KOPT-K1 (cell line): ENCODE data around the gene RRBP1.
"Not testable (repeated sequence)": the region's sequence is repeated elsewhere in the genome, so short reads cannot be mapped to it uniquely, and the experiment has no call there.

Source experiments
- H3K27ac ChIP-seq: fragments of 200-600 bp; sonication (generic); 2 replicates; pipeline ENCODE4 v1.5.1; 2016; ENCODE audit warnings: antibody characterized with exemption, mild to moderate bottlenecking, low read depth, low read length; ENCODE audit not compliant: poor library complexity, severe bottlenecking
- H3K36me3 ChIP-seq: fragments of 200-600 bp; sonication (generic); 2 replicates; pipeline ENCODE4 v1.5.1; 2017; ENCODE audit warnings: antibody characterized with exemption, mild to moderate bottlenecking, low read length, moderate library complexity; ENCODE audit not compliant: insufficient read depth
- H3K9me3 ChIP-seq: fragments of 200-600 bp; sonication (generic); 2 replicates; pipeline ENCODE4 v1.5.1; 2017; ENCODE audit warnings: antibody characterized with exemption, low read length, mild to moderate bottlenecking; ENCODE audit not compliant: insufficient read depth, poor library complexity, severe bottlenecking

Gene RRBP1

DNA sequence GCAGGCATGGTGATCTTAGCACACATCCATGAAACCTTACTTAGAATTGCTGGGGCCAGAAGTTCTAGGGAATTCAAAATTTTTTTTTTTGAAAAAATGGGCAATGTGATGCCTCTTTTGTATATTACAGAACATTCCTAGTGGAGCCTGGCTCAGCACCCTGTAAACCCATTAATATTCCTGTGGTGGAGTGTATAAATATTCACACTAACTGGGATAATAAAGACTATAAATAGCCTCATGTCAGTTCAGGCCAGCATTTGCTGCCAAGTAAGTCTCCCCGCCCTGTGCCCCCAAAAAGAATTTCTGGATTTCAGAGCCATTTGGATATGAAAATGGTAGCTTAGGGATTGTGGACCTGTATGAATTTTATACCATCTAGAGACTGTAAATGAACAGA, 32.6 kb upstream of the RRBP1 start:
- Histone ChIP-seq H3K27ac (no peak overlapping the region), H3K9me3 (no peaks in the 10 kb centered on the region), H3K36me3 (no peaks in the 10 kb centered on the region)

DNA sequence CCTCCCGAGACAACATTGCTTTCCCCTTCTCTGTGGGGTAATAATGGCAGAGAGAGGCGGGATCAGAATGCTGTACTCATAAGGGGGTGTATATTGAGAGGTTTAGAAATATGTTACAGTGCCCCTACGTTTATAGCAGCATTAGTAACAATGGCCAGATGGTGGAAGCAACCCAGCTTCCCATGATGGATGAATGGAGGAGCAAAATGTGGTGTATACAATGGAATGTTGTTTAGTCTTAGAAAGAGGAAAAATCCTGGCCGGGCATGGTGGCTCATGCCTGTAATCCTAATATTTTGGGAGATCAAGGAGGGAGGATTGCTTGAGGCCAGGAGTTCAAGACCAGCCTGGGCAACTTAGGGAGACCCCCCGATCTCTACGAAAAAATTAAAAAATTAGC, 30.7 kb upstream of the RRBP1 start:
- Histone ChIP-seq H3K9me3 (no peaks in the 10 kb centered on the region), H3K27ac (no peak overlapping the region), H3K36me3 (no peaks in the 10 kb centered on the region)

- Histone ChIP-seq H3K27ac (no peak overlapping the region), H3K36me3 (no peaks in the 10 kb centered on the region), H3K9me3 (no peaks in the 10 kb centered on the region)
Measured at GRCh38 chr20:17712201-17712600, 30.2 kb upstream of the RRBP1 start.

DNA sequence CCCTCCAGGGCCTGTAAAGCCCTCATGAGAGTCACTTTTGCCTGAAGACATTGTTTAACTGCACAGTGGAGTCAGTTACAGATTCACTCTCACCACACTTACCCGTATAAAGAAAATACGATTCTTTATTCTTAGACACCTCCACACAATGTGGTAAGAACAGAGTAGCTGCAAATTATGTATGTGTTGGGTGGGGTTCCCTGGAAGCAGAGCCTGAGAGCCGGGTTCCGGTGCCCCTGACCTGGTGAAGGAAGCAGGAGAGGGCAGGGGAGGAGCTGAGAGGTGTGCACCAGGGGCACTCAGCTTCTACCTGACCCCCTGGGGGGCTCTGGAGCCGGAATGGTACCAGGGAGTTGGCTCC, 29.2 kb upstream of the RRBP1 start:
- no peak overlapping the region for H3K27ac ChIP-seq
- no peaks in the 10 kb centered on the region for H3K36me3 ChIP-seq
- no peaks in the 10 kb centered on the region for H3K9me3 ChIP-seq

DNA sequence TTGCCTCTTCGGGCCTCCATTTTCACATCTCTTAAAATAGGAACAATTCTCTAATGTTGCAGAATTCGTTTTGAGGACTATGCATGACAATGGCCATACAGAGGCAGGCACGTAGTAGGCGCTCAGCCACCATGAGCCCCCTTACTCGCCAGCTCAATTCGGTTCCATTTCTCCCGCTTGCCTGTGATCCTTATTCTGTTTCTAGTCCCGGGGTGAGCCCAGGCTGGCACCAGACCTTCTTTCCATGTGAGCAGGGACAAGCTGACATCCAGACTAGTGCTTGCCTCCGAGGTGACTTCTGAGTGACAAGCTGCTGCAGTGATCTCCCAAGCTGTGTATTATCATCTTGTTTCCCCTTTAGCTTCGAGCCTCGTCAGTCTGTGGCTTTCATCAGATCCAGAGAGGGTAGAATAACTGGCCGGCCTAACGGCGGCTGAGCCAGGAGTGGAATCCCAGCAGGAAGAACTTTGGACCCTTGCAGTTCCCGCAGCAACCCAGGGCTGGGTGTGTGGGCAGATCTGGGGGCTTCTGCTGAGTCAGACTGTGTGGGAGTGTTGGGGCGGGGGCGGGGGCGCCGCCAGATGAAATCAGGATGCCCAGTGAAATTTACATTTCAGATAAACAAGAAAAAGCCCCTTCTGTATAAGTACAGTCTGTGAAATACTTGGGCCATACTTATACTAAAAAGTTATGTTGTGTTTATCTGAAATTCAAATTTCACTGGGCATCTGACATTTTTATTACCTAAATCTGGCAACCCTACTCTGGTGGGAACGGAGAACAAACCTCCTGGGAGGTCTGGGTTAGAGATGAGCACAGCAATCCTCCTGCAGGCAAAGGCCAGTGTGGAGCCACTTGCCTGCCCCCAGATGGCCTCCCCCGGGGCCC, 28.6 kb upstream of the RRBP1 start:
- H3K27ac ChIP-seq, result no peak overlapping the region
- H3K9me3 ChIP-seq, result no peaks in the 10 kb centered on the region
- no peaks in the 10 kb centered on the region for H3K36me3 ChIP-seq

DNA sequence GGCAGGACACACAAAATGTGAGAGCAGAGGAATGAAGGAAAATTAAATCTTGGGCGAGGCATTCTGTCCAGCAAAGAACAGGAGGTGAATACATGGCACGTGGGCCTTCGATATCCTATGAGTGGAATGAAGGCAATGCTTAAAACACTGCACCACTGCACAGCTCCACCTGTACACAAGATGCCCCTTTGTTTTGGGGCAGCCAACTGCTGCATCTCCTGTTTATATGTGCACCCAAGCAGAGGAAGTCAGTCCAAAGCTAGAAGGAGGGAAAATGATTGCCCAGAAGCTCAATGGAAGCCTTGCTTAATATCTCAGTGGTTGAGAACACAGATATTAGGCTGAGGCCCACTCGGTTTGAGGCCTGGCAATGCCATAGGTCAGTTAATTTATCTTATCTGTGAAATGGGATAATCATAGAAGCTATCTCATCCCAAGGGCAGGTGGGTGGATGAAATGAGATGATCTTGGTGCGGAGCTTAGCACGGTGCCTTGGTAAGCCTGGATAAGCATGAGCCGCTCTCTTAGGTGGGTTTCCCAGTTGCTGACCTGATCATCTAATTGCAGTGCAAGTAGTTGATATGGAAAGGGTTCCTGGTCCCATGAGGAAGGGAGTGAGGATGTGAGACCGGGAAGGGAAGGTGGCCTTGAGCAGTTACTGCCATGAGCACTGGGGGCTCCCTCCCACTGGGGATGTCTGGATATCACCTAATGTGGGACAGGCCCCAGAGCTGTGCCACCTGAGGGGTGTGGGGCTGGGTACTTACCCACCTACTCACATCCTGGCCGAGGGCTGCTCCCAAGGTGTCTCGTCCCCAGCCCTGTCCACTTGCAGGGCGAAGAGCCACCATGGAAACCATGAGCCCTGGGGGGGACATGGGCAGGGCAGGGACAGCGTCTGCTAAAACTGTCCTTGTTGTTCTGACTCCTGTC, 27.6 kb upstream of the RRBP1 start:
- H3K36me3 ChIP-seq, result no peaks in the 10 kb centered on the region
- H3K27ac ChIP-seq, result no peak overlapping the region
- no peaks in the 10 kb centered on the region for H3K9me3 ChIP-seq

- no peaks in the 10 kb centered on the region for H3K36me3 ChIP-seq
Measured at GRCh38 chr20:17708675-17709360, 26.8 kb upstream of the RRBP1 start.

DNA sequence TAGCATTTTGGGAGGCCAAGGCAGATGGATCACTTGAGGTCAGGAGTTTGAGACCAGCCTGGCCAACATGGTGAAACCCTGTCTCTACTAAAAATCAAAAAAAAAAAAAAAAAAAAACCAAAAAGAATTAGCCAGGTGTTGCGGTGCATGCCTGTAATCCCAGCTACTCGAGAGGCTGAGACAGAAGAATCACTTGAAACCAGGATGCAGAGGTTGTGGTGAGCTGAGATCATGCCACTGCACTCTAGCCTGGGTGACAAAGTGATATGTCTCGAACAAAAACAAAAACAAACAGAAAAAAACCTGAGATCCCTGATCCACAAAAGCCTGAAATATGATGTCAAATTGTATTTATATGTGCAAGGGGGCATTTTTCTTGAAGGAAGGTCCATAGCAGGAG, 25.9 kb upstream of the RRBP1 start:
- not testable (repeated sequence) for H3K9me3 ChIP-seq, H3K27ac ChIP-seq, H3K36me3 ChIP-seq

More at GRCh38 chr20:17708675-17709360, 26.8 kb upstream of the RRBP1 start:
- Histone ChIP-seq H3K9me3 (no peaks in the 10 kb centered on the region), H3K27ac (no peak overlapping the region)

- H3K9me3 ChIP-seq, result no peaks in the 10 kb centered on the region
- H3K27ac ChIP-seq, result no peak overlapping the region
Measured at GRCh38 chr20:17706632-17707031, 24.6 kb upstream of the RRBP1 start.

GRCh38 chr20:17705916-17706315, 23.9 kb upstream of the RRBP1 start:
- Histone ChIP-seq H3K9me3 (no peaks in the 10 kb centered on the region), H3K36me3 (no peaks in the 10 kb centered on the region), H3K27ac (no peak overlapping the region)

More at GRCh38 chr20:17706632-17707031, 24.6 kb upstream of the RRBP1 start:
- no peaks in the 10 kb centered on the region for H3K36me3 ChIP-seq

DNA sequence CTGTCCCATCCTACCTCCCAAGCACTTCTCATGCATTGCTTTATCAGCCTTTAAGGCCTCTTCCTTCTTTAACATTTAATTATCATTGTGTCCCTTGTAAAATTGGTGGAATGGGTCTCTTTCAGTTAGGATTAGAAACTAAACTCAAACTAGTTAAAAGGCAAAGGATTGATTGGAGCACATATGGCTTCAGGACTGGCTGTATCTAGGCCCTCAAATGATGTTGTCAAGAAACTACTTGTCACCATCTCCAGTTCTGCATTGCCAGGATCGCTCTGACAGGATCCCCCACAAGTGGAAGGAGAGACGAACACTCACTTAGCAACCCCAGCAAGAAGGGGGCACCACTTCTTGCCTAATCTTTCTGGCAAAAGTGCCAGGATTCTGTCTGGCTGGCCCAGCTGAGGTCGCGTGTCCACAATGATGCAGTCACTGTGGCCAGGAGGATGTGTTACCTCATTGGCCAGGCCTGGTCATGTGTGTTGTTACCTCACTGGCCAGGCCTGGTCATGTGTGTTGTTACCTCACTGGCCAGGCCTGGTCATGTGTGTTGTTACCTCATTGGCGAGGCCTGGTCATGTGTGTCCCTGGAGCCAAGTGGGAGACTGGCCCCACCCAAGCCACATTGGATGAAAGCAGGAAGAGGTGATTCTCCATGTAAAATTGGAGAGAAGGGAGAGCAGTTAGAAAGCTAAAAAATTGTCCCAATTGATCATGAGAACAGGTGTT, 22.7 kb upstream of the RRBP1 start:
- no peak overlapping the region for H3K27ac ChIP-seq
- no peaks in the 10 kb centered on the region for H3K36me3 ChIP-seq
- H3K9me3 ChIP-seq, result no peaks in the 10 kb centered on the region

DNA sequence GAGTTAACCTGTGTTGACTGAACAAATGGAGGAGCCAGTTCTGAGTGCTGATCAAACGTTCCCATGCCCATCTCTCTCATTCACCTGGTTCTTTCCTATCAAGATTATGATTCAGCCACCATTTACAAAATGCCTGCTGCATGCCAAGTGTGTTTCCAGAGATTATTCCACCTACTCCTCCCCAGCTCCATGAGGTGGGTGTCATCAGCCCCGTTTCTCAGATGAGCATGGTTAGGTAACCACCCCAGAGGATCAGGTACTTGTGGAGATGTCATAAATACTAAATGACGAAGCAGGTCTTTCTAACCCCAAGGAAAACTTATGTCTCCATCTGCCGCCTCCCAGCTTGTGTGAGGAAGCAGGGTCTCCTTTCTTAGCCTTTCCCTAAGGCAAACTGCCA, 19.8 kb upstream of the RRBP1 start:
- Histone ChIP-seq H3K36me3 (no peaks in the 10 kb centered on the region), H3K9me3 (peaks cover under 1% of the 10 kb centered on the region), H3K27ac (no peak overlapping the region)

DNA sequence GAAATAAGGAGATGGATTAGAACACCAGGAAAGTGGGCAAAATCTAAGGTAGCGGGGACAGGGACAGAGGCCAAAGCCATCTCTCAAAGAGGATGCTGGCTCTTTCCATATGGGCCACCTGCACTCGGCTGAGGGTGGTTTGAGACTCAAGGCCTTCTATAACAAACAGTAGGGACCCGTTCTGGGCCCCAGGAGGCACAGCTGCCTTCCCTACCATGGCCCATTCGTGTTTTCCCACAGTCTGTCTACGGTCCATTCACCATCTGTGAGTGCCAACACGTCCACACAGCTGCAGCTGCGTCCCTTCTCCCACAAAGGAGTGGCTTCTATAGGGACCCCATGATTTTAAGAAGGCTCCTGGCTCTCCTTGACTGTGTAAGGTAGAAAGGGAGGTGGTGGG, 18.6 kb upstream of the RRBP1 start:
- Histone ChIP-seq H3K27ac (no peak overlapping the region), H3K9me3 (peaks cover 13% of the 10 kb centered on the region), H3K36me3 (no peaks in the 10 kb centered on the region)

DNA sequence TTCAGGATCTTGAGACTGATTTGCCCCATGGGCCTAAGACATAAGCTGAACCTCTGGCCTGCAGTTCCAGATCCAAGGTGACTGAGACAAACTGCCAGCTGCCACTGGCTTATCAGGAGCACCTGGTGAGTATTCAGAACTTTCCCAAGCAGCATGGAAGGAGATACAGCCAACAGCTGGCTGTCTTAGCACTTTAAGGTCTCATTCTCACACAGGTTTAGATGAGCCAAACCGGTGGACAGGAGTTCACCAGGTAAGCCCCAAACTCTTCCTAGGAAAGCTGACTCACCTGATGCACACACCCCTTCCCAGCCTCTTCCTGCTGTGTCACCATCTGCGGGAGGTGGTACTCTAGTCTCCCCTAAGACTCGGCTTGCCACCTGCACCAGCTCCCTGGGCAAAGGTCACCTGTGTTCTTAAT, 17.9 kb upstream of the RRBP1 start, which contains the start of gene BANF2:
BANF2 (plus strand) TSS at position 36 of the 421 bp plus-strand sequence. CDS start 25,060 bp downstream, outside the sequence.
- no peak within 1 kb of the TSS for H3K27ac ChIP-seq
- no peaks in the 10 kb centered on the region for H3K36me3 ChIP-seq
- H3K9me3 ChIP-seq, result peaks cover 16% of the 10 kb centered on the region
